SHP77 treated with DMSO at 0.1 percent for 48 hours (cell line): ENCODE measurements around the gene TBK1.
"Not testable (repeated sequence)": the region's sequence is repeated elsewhere in the genome, so short reads cannot be mapped to it uniquely, and the experiment has no call there.

Source experiments
- DNase-seq: peaks from one replicate; lab custom pipeline; 2025; lab: John Stamatoyannopoulos, UW

The TBK1 gene

GRCh38 chr12:64497484-64497883 is 45.6 kb downstream of the TBK1 start:
- no peak for DNase-seq

- DNase-seq, result no peak
These were observed 46.0 kb downstream of the TBK1 start for GRCh38 chr12:64497903-64498302.

- DNase-seq, result no peak
These were observed 48.5 kb downstream of the TBK1 start for GRCh38 chr12:64500394-64500793.

GRCh38 chr12:64501486-64501885 is 49.6 kb downstream of the TBK1 start:
- DNase-seq, result no peak

GRCh38 chr12:64506955-64507354 is 55.0 kb downstream of the TBK1 start:
- DNase-seq, result no peak

GRCh38 chr12:64510667-64511066 is 58.7 kb downstream of the TBK1 start:
- DNase-seq, result no peak

- no peak for DNase-seq
These were observed 66.5 kb downstream of the TBK1 start for GRCh38 chr12:64518396-64518795.

- no peak for DNase-seq
These were observed 69.9 kb downstream of the TBK1 start for GRCh38 chr12:64521833-64522232.

GRCh38 chr12:64522316-64522715 is 70.4 kb downstream of the TBK1 start:
- no peak for DNase-seq

GRCh38 chr12:64522807-64523206 is 70.9 kb downstream of the TBK1 start:
- no peak for DNase-seq

GRCh38 chr12:64523565-64524444 is 71.9 kb downstream of the TBK1 start:
- not testable (repeated sequence) for DNase-seq

- no peak for DNase-seq
These were observed 73.7 kb downstream of the TBK1 start for GRCh38 chr12:64525461-64526160.

GRCh38 chr12:64526859-64527258 is 74.9 kb downstream of the TBK1 start:
- DNase-seq, result no peak

- DNase-seq, result peak; percentile 56
These were observed 76.7 kb downstream of the TBK1 start for GRCh38 chr12:64528616-64529015.

- no peak for DNase-seq
These were observed 78.6 kb downstream of the TBK1 start for GRCh38 chr12:64530566-64530965.

- DNase-seq, result no peak
These were observed 79.9 kb downstream of the TBK1 start for GRCh38 chr12:64531665-64532334.

- DNase-seq, result no peak
These were observed 80.9 kb downstream of the TBK1 start for GRCh38 chr12:64532734-64533351.

- no peak for DNase-seq
These were observed 82.8 kb downstream of the TBK1 start for GRCh38 chr12:64534672-64535199.

GRCh38 chr12:64538121-64538520 is 86.2 kb downstream of the TBK1 start:
- no peak for DNase-seq

- DNase-seq, result not testable (repeated sequence)
These were observed 90.6 kb downstream of the TBK1 start for GRCh38 chr12:64542409-64543047.

- DNase-seq, result no peak
These were observed 92.6 kb downstream of the TBK1 start for GRCh38 chr12:64544371-64545080.
